Ramos (cell line): ENCODE data around the gene SLC35F6.

Experiments
- in situ Hi-C: fragments of 300-500 bp; cut with MboI; formaldehyde crosslinking; loops from one replicate; pipeline ENCODE4 v1.14.3; 2022; ENCODE audit warnings: low sequenced_read_pairs; ENCODE audit not compliant: unreplicated experiment

Gene SLC35F6, protein sequence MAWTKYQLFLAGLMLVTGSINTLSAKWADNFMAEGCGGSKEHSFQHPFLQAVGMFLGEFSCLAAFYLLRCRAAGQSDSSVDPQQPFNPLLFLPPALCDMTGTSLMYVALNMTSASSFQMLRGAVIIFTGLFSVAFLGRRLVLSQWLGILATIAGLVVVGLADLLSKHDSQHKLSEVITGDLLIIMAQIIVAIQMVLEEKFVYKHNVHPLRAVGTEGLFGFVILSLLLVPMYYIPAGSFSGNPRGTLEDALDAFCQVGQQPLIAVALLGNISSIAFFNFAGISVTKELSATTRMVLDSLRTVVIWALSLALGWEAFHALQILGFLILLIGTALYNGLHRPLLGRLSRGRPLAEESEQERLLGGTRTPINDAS

DNA sequence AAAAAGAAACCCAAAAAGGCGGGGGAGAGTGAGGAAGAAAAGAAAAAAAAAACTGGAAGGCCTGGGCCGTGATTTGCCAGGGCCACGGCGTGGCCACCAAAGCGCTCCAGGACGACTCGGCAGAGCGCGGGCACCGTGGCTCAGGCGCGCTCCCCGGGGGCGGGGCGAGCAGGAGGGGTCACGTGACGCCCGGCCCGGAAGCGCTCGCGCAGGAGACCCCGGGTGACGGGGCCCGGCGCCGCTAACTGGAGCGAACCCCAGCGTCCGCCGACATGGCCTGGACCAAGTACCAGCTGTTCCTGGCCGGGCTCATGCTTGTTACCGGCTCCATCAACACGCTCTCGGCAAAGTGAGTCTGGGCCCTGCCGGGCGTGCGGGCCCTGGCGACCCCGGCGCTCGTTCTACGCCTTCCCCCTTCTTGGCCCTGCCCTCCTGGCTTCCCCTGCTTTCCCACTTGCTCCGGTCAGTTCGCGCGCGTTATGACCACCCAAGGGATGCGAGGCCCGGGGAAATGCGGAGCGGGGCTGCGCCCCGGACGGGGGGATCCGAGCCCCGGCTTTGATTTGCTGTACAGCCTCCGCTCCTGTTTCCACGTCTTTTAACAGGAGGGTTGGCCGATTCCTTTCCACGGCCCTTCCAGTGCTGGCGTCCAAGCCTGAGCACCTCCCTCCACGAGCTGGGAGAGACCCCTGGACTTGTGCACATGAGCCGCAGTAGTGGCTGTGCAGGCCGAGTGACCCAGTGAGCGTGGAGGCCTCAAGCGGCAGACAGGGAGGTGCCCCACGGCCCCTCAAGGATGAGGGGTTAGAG, at the start of gene SLC35F6:
TSS of gene SLC35F6 (plus strand) at position 207 of the 810 bp plus-strand sequence. CDS start at position 273, 66 bp downstream.
- in situ Hi-C loops = no loop called here

DNA sequence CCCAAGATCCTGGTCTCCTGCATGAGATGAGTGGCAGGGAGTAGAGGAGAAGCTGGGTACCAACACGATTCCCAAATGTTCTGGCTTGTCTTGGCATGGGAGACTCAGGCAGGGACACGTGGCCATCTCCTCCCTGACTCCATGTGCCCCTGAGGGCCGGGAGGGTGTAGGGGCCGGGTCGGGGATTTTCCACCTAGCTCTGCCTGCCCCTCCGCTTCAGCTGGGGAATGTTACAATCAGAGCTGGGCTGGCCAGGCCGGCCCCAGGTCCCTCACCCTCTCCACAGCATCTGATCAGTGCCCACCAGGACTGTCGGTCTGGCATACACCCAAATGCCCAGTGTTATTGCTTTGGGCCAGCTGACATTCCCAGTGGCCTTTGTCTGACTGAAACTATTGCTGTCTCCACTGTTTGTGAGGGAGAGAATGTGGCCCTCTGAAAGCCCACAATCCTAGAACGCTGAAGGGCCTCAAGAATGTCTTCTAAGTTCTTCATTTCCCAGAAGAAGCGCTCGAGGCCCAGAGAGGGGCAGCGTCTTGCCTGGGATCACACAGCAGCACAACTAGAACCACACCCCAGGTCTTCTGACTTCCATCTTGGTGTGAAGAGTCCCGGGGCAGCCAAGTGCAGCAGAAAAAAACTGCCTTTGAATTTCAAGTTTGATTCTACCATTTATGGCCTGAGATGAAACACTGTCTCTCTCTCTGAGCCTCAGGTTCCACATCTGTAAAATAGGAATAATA, 48.4 kb upstream of the SLC35F6 start:
- in situ Hi-C loops = no loop called here

DNA sequence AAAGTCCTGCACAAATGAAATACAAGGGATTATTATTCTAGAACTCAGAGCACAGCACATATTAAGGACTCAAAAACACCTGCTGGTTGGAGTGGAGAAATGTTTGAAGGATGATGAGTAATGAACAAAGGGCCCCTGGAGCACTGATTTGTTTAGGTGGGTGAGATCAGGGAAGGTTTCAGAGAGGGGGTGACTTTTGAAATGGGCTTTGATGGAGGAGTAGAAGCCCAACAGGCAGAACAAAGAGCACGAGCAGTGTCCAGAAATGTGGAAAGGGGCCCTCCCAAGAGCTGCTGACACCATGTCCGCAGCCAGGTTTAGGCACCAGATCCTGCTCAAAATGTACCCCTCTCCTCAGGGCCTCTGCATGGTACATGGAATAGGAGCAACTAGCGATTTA, 47.7 kb upstream of the SLC35F6 start:
- in situ Hi-C loops = no loop called here

DNA sequence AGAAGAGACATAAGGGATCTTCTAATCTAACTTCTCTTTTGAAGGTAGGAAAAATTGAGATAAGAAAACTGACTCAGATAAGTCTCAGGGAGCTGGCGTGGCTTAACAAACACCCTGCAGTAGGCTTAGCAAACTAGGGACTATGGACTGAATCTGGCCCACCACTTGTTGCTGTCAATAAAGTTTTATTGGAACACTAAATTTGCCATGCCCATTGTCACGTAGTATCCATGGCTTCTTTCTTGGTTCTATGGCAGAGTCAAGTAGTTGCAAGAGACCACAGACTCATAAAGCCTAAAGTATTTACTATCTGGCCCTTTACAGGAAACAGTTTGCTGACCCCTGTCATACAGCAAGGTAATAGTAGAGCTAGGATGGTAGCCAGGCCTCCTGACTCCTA, 47.3 kb upstream of the SLC35F6 start:
- in situ Hi-C loops = no loop called here

DNA sequence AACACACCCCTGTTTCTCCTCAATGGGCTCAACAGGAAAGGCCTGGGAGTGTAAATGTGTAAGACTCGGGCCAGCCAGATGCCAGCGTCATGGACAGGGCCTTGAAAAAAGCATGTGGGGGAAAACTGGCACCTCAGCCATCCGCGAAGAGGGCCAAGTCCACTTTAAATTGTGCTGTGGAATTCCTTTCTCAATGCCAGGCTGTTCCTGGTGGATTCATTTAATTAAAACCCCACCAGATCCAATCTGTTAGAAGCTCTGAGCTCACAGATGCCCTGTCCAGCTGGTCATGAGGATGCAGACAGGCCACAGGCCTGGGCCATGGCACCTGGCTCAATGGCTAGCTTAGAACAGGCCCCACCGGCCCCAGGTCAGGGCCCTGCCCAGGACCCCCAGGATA, 46.7 kb upstream of the SLC35F6 start:
- in situ Hi-C loops = no loop called here

DNA sequence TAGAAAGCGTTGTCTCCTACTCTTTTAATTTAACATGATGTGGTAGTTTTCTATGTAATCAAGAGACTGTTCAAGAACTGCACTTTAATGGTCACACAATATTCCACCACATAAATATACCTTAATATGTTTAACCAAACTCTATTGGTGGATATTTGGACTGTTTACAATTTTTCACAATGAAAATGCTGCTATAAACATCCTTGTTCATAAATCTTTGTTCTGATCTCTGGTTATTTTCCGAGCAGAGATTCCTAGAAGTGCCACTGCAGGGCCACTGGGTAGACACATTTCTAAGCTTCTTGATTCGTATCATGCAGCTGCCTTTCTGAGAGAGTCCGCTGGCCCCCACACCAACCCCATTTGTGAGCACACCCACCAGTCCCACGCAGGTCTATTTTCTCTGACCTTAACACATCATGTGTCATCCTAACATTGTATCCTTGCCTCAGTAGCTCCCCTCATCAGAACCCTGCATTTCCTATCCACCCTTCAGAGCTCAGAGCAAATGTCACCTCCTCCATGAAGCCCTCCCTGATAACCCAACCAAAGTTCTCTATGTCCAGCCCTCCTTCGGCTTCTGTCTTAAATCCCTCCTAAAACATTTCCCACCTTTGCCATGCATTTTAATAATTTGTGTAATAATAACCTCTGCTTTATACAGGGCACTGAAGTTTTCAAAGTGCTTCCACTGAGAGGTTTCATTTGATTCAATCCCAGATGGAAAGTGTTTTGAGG, 45.0 kb upstream of the SLC35F6 start:
- in situ Hi-C loops = no loop called here

DNA sequence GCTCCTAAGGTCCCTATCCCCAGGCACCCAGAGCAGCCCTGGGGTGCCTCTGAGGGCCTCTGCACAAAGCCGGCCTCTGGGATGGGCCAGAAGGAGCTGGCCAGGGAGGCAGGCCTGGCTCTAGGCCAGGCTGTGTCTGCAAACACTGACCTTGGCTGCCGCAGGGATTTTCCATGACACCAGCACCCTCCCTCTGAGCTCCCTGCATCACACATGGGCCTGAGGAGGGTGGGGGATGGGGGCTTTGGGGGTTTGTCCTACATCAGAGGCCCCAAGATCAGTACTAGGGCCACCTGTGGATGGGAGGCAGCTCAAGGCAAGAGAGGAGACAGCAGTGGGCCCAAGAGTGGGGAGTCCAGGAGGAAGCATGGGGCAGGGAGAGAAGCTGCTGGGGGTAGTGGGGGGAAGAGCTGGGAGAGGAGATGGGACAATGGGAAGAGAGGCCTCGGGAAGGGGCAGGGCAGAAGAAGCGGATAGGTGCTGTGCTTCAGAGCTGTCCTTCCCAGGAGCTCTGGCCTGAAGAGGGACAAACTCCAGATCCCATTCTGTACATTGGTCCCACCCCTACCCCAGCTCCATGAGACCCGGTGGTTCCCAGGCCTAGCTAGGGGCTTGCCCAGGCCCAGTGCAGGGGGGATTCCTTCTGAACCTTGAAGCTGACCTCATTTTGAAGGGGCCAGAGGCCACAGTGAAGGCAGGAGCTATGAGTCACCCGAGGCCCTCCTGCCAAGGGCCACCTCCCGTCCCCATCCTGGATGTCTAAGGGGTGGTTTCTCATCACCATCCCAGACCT, 43.6 kb upstream of the SLC35F6 start:
- in situ Hi-C loops = no loop called here

DNA sequence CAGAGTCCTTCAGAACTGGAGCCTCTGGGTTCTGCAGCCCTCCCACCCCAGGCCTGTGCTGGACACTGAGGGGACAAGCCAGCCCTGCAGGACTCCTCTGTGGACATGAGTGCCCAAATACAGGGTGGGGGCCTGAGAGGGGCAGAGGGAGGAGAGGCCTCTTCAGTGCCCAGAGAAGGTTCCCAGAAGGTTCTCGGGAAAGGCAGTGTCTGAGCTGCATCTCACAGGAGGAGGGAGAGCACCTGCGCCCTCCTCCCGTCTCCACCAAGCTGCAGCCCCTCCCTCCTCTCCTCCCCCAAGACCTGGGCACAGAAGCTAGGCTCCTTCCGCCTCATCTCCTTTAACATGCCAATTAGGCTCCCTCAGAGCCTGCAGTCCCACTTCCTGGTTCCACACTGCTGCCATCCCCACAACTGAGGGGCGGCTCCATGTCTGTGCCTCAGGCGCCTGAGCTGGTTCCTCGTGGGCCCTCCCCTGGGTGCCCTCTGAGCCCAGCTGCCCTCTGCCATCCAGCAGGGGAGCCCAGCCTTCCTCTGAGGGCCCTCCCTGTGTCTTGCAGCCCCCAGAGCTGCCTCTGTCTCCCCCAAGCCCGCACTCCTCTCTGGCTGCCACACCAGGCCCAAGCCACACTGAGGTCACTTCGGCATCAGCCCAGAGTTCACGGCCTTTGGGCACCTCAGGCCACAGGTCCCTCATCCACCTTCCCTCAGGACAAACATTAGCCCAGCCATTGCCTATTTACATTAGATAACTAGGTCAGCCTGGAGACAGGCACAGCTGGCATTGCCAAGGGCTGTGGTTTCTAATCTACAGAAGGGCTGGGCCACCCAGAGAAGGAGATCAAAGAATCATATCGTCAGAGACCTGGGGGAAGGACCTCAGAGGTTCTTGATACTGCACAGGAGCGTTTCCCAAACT, 42.7 kb upstream of the SLC35F6 start:
- in situ Hi-C loops = no loop called here

DNA sequence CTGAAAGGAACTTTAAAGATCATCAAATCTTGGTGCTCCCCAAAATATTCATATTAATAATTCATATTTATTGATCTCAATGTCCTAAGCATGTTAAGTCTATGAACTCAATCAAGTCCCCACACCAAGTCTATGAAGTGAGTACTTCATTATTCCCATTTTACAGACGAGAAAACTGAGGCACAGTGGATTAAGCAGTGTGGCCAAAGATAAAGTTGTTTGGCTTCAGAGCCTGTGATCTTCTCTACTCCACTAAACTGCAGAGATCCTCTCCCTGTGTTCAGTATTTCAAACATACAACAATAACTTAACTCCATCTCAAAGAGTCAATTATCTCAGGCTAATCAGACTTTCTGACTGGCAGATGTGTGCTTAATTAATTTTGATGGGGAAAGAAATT, 41.8 kb upstream of the SLC35F6 start:
- in situ Hi-C loops = no loop called here

DNA sequence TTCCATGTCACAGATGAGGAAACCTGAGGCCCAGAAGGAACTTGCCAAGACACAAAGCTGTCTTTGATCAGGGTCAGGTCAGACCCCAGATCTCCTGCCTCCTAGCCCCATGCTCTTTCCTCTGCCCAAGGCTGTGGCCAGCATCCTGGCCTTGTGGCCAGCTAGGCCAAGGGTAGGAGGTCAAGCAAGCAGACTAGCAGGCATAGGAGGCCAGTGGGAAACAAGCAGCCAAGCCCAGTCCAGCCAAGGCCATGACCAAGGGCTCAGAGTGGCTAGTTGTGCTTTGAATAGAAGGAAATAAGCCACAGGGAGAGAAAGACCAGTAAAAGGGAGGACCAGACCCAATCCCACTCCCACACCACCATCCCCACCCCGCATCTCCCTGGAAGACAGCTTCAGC, 41.2 kb upstream of the SLC35F6 start:
- in situ Hi-C loops = no loop called here

DNA sequence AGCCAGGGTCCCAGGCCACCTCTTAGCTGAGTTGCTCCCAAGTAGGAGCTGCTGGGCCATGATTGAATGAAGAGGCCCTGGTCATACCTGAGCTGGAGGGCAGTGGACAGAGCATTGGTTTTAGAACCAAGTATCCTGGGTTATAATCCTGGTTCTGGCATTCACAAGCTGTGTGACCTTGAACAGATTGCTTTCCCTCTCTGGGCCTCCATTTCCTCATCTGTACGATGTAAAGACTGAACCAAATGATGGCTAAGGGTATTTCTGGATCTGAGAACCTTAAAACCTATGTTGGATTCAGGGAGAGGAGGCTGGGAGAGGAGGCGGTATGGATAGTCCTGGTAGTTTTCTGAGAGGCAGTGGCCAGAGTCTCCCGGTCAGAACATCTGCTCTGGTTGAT, 40.6 kb upstream of the SLC35F6 start:
- in situ Hi-C loops = no loop called here

DNA sequence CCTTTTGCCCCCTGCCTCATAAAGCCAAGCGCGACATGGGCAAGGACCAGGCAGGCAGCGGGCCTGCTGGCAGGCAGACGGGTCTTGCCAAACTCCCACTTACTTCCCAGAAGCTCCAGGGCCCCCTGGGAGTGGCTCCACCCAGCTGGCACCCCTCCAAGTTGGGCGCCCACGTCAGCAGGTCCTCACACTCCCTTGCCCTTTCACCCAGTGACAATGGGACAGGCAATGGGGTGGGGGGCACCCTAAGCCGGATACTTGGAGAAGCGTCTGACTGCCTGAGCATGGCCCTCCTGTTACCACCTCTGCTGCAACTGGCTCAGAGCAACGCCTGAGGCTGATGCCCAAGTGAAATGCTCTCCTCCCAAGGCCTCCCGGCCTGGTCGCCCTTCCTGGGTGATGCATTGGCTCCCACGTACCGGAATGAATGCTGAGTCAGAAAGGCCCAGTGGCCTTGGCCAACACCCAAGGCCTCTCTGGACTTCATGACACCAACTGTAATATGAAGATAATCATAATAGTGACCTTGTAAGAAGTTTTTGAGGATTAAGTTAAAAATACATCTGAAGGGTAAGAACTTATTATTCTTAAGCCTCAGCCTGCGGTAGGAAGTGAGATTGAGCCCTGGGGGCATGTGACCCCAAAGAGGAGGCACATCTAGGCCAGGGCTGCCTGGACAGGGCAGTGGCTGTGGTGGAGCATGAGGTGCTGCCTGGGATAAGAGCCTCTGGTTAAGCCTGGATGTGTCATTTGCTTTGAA, 39.9 kb upstream of the SLC35F6 start:
- in situ Hi-C loops = no loop called here

DNA sequence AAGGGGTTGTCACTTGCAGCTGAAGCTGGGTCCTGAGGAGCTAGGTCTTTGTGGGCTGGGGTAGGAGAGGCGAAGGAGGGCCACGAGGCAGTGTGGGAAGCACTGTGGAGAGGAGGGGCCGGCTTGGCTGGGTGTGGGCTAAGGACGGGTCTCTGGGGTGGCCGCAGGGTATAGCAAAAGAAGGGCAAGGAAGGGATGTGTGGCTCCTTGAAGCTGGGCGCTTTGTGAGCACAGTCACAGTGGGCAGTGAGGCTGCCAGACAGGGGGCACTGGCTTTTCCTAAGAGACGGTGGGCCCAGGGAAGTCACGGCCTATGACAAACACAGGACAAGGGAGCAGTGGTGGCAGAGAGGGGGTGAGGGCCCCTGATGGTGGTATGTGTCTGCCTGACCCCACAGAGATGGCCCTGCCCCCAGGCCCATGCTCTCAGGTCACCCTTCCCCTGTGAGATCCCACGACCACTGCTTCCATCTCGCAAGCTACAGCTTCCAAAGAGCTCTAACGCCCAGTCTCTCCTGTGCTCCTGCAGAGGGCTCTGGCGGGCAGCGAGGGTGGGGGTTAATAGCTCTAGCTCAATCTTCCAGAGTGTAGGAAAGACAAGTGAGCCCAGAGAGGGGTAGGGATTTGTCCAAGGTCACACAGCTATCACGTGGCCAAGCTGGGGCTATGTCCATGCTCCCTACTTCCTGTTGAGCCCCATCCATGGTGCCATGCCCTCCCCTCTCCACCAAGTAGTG, 39.1 kb upstream of the SLC35F6 start:
- in situ Hi-C loops = no loop called here

DNA sequence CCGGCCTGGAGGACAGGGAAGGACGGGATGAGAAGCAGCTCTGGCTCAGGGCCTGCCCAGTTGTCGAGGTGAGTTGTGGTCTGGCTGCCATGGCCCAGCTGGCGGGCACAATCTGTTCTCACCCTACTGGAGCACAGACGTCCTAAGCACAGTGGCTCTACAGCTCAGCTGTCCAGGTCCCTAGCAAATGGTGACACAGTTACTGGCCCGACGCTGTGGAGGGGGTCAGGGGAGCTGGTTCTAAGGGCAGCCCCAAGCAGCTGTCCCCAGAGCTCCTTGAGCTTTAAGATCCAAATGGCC, 38.6 kb upstream of the SLC35F6 start:
- in situ Hi-C loops = no loop called here

DNA sequence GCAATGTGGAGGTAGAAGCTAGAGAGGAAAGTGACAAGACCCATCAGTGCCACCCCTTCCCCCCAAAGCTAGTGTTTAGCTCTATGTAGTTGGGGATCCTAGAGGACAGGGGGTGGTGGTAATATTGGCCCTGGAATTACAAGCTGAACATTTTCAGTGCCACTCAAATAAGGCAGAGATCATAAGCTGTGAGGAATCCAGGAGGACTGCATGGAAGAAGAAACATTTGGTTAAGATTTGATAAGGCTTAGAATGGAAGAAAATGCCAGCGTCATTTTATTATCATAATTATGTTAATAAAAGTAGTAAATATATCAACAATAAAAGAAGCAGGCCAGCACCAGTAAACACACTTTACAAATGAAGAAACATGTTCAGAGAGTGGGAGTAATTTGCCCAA, 37.9 kb upstream of the SLC35F6 start:
- in situ Hi-C loops = no loop called here

DNA sequence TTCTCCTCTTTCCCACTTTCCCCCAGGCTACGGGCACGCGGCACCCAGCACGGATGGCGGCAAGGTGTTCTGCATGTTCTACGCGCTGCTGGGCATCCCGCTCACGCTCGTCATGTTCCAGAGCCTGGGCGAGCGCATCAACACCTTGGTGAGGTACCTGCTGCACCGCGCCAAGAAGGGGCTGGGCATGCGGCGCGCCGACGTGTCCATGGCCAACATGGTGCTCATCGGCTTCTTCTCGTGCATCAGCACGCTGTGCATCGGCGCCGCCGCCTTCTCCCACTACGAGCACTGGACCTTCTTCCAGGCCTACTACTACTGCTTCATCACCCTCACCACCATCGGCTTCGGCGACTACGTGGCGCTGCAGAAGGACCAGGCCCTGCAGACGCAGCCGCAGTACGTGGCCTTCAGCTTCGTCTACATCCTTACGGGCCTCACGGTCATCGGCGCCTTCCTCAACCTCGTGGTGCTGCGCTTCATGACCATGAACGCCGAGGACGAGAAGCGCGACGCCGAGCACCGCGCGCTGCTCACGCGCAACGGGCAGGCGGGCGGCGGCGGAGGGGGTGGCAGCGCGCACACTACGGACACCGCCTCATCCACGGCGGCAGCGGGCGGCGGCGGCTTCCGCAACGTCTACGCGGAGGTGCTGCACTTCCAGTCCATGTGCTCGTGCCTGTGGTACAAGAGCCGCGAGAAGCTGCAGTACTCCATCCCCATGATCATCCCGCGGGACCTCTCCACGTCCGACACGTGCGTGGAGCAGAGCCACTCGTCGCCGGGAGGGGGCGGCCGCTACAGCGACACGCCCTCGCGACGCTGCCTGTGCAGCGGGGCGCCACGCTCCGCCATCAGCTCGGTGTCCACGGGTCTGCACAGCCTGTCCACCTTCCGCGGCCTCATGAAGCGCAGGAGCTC, 36.2 kb upstream of the SLC35F6 start:
- in situ Hi-C loops = no loop called here
